Glomerular visceral epithelial cell (primary cell): ENCODE data around the gene SH3TC2.

Source experiments
- DNase-seq: peaks from one replicate; pipeline ENCODE4 v3.0.0-alpha.2; 2016; ENCODE audit errors: extremely low spot score

Gene SH3TC2

DNA sequence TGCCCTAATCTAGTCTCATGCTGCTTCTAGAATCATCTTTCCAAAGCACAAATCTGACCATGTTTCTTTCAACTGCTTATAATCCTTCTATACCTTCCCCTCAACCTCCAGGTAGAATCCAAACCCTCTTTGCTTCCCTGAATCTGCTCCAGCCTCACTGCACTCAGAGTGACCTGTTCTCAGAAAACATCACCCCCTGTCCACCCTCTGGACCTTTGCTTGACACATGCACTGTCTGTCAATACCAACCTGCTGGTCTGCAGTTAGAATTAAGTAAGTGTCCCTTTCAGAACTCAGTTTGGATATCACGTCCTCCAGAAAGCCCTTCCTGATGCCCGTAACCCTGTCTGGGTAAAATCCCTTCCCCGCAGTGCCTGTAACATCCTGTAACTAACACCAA lies 63.1 kb downstream of the SH3TC2 start:
- no peak for DNase-seq

DNA sequence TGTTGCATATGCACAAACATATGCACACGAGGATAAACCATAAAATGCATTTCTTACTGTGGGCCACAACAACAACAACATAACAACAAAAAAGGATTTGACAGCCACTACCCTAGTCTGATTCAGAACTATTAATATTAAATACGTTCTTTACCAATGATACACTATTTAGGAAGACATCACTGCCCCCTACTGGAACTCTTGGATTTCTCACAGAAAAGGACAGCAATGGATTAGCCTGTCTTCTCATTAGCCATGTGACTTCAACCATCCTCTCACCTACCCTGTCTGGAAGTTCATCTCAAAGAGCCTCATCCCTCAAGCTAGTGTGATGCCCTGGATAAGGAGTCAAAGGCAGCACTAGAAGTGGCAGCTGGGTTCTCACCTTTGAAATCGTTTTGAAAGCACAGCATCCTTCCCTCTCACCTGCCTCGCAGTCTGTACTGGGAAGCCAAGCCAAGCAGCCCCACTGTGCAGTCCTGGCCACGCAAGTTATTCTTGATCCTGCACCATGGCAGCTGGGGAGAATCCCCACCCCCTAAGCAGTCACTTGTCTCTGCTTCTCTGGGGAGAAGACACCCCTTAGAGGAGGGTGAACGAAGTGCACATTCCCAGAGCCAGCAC lies 64.6 kb downstream of the SH3TC2 start:
- peak; percentile 73 for DNase-seq

DNA sequence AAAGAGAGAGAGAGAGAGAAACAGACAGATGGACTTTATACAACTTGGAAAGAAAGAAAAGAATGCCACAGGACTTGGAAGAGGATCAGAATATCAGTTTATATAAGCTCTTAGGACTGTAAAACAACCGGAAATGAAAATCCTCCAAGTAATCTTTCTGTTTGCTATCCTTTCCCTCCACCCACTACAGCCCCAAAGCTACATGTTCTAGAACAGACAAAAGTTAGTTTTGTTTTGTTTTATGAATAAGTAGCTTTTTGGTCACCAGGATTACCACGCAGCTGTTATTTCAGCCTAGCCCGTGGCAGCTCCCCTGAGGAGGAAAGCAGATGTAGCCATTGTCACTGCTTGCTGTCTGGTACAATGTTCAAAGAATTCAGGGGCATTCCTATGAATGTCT lies 66.6 kb downstream of the SH3TC2 start:
- DNase-seq, result no peak

DNA sequence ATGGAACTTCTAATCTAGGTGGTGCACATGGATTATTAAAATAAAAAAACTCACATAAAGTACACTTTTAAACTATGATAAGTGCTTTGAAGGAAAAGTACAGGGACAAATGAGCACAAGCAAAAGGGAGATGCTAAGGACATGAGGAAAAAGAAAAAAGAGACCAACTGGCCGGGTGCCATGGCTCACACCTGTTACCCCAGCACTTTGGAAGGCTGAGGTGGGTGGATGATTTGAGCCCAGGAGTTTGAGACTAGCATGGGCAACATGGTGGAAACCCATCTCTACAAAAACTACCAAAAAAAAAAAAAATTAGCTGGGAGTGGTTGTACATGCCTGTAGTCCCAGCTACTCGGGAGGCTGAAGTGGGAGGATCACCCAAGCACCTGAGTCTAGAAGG lies 67.1 kb downstream of the SH3TC2 start:
- DNase-seq, result no peak

DNA sequence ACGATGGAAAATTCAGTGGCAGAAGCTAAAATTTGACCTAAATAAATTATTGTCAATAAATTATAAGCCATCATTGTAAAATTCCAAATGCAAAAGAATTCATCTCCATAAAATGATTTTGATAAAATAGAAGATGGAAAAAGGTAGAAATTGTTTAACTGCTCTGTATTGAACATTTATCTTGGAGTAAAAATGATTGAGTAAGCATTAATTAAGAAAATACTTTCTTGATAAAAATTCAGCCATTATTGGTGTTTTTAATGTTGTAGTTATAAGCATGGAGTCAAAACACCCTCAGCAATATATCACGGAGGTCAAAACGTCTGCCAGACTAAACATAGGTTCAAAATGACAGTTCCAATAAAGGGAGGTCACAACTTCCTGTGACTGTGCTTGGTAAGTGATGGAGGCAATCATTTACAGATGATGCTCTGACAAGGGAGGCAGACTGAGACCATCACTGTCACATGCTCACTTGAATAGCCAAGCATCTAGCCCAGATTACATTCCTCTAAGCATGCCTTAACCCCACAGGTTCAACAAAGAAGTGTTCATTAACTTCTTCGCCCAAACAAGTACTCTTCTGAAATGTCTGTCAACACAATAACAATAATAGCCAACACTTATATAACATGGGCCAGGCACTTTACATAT lies 69.5 kb downstream of the SH3TC2 start:
- DNase-seq, result peak; percentile 55

DNA sequence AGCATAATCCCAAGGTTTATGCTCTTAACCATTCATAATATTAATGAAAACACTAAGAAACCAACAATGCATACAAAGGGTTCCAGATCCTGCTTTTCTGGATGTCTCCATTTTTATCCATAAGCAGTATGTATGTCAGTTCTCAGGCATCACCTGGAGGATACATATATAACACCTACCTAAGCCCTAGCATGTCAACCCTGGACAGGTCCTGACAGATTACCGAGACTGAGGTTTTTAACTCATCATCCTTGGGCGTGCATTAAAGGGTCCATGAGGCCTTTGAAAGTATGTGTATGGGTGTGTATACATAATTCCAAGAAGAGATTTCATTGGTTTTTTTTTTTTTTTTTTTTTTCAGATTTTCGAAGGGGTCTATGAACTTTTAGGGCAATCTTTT lies 70.6 kb downstream of the SH3TC2 start:
- DNase-seq, result no peak

DNA sequence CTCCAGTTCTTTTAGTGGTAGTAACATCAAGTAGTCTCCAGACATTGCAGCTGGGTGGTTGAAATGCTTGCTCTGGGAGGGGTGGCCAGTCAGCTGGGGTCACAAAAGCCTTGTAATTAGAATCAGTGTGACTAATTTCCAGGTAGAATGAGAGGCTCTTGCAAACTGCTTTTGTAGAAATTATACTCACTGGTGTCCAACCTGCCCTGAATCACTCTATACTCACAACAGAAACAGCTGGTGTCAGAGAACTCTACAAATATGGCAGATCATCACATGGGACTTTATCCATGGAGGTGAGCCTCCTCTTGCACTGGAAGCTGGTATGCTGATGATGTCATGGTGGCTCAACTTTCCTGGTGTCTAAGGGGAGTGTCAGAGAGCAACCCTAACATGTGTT lies 71.3 kb downstream of the SH3TC2 start:
- DNase-seq, result no peak

DNA sequence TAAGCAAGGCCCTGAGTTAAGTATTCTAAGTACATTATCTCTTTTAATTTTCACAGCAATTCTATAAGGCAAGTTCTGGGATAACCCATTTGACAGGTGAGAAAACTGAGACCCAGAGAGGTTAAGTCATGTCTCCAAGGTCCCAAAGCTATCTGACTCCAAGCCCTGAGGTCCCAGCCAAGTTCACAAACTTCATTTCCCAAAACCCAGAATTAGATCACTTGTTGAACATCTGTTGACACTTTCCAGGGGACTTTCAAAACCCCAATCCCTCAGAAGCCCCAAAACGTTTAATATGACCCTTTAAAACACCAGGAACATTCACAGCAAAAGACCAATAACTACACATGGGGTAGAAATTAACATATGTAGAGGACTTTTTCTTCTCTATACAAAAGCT lies 72.0 kb downstream of the SH3TC2 start:
- no peak for DNase-seq

DNA sequence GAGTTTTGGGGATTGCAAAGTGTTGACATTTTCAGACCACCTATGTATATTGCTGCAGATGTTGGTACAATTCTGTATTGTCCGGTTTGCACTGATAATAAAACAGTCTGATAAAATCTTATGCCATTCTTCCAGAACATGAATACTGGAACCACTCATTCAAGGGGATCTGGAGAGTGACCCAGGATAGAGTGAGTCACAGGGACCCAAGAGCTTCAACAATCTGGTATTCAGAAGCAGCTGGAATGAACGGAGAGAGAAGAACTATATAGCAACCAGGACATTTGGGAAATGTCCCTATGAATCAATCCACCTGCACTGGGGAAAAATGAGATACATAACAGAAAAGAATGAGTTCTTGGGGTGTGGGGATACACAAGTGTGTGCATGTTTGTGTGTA lies 73.3 kb downstream of the SH3TC2 start:
- no peak for DNase-seq

DNA sequence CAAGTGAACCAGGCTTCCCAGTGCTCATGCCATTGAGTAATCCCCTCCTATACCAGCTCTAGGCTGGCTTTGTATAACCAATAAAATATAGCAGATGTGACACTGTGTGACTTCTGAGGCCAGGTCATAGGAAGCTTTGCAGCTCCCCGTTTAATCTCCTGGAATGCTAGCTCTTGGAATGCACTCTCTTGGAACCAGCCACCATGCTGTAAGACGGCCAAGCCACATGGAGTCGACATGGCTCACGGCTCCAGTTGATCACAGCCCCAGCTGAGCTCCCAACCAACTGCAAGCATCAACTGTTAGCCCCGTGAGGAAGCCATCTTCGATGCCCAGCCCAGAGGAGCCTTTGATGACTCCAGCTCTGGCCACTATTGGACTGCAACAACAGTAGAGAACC lies 74.5 kb downstream of the SH3TC2 start:
- DNase-seq, result peak; percentile 64

DNA sequence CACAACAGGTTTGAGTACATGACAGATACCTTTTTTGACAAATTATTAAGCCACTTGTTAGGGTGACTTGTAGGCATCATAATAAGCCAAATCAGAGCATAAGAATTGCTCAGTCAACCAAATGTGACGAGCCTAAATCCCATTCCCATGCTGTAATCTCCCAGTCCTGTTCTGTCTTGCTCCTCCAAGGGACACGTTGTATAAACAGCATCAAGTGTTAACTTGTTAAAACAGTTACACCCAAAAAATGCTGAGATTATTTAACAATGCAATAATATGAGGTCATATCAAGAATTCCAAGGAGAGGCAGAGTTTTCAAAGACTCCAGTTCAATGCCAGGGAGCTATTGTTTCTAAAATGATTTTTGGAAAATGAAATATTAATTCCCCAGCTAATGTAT lies 76.2 kb downstream of the SH3TC2 start:
- DNase-seq, result peak; percentile 84

DNA sequence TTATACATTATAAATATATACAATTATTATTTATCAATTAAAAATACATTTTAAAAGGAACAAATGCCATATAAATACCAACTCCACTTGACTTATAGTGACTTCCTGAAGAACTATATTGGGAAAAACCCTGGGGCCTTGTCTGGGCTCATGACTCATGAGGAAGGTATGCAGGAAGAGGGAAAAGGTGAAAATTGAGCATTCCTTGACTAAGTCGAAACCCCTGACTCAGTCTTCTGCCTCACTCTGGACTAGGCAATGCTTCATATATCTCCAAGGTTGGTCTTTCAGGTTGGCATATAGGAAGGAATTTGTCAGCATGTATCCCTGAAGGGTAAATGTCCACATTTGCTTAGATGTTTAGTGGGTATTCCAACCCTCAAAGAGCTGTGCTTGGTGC lies 78.5 kb downstream of the SH3TC2 start:
- peak; percentile 95 for DNase-seq

DNA sequence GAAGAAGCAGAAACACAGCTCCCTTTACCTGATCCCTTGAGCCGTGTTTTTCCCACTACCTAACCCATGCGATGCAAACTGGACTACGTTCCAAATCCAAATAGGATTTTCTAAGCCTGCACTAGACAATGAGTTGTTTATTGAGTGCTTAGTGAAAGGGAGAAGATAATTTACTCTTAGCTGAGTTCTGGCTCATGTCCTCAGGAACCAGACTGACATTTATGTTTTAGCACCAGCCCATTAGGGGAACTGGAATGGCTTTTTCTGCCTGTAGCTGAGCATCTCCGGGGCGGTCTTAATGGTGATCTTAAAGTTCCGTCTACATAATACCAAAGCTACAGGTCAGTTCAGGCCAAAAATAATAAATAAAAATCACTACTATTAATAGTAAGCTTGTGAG lies 81.5 kb downstream of the SH3TC2 start:
- no peak for DNase-seq

DNA sequence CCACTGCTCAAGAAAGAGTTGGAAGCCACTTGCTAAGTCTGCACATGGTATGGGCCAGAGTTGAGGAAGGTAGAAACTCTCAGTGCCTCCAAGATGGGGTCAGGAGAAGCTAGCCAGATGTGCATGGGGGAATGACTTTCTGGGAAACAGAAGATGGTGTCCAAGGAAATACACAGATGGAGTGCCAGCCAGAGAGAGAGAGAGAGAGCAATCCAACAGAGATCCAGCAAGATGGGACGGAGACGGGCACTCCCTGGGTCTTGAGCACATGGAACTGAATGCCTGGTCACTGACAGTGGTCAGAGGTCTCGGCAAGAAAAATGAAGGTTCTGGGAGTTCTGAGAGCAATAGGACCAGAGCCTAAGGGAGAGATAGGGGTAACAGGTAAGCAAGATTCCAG lies 82.1 kb downstream of the SH3TC2 start:
- DNase-seq, result no peak

DNA sequence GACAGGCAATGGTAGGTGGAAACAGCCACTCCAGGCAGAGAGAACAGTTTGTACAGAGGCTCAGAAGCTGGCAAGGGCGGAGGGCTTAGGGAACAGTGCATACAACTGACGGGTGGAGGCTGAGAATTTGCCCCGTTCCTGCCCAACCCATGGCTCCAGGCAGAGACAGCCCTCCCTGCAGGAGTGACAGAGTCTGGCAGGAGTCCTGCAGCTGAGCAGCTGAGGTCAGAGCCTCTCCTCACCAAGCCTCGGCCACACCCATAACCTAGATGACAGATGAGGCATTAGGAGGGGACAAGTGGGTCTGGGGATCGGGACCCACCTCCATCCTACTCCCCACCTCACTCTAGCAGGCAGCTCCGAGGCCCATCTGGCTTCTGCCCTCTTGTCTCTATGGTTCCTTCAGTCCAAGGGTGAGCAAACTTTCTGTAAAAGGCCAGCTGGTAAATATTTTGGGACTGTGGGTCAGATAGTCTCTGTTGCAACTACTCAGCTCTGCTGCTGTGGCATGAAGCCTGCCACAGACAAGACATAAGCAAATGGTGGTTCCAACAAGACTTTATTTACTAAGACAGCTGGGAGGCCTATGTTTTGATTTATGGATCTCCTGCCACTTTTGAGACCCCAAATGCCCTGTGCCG lies 83.7 kb downstream of the SH3TC2 start:
- DNase-seq, result peak; percentile 69

DNA sequence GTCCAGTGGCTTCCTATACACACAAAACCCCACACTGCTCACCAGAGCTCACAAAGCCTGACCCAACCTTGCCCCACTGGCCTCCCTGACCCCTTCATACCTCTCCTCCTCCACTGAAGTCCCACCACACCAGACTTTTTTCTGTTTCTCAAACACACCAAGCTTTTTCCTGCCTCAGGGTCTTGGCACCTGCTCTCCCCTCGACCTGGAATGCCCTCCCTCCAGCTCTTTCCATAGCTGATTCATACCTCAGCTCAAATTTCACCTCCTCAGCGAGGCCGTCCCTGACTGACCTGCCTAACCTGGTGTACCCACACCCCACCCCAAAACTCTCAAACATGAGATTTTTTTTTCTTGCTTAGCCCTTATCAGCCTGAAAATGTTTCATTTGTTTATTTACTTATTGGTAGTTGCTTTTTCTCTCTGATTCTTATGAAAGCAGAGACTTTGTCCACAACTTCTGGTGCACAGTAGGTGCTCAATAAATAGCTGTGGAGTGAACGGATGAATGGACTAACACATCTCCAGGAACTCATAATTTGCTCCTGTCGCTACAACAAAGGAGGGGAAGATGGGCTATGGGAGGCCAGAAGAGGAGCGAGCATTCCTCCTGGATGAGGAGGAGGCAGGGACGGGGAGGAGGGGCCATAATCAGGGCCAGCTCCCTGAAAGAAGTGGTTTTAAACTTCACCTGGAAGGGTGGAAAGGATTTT lies 84.3 kb downstream of the SH3TC2 start:
- peak; percentile 65 for DNase-seq

DNA sequence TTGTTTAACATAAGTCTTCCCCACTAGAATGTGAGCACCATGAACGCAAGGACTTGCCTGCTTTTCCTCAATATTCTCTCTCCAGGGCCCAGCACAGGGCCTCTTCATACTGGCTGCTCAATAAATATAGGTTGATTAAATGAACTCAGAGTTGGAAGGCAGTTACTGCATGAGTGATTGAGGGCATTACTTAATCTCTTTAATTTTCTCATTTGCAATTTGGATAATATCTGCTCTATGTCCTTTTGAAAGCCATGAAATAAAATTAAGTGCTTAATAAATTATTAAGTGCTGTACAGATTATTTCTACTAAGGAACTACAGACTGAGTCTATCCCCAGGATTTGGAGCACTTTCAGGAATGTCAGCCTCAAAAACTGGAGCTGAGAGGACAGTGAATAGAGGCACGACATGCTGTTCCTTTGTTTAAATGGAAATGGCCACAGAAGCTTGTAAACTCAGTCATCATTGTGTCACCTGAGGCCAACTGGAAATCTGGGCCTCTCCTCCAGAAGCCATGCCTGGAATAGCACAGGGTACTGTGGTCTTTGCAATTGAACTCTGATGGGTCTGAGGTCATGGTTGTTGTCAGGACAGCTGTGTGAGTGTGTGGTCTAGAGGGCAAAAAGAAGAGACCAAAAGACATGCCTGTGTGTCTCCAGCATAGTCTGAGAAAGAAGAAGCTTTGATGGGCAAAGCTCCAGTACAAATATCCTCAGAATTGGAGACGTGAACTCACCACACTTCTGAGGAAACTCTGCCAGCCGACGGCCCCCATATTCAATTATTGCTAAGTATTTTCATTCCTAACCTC lies 86.1 kb downstream of the SH3TC2 start:
- DNase-seq, result peak; percentile 99

DNA sequence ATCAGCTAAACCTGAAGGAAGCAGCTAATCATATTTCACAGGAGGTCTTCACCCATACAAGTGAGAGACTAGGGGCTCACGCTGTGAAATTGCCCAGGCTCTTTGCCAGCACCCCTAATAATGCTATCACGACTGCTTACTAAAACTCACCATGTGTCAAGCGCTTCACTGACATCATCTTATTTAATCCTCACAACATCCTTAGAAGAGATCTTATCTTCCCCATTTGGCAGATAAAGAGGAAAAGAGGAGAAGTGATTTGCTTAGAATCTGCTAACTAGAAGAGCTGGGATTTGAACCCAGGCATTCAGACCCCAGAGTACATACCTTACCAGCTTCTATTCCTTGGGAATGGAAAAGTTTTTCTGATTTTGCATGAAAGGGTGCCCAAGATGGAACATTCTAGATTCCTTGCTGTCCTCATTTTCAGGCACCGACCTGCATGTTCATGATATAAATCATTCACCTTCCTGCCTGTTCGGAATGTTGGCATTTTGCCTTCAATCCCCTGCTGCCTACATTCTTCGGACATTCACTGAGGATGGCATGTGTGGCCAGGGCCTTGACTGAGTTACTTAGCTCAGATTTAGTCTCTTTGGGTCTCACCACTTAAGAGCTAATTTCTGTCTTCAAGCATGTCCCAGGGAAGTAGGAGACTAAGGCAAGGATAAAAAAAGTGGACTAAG lies 88.1 kb downstream of the SH3TC2 start:
- peak; percentile 94 for DNase-seq

DNA sequence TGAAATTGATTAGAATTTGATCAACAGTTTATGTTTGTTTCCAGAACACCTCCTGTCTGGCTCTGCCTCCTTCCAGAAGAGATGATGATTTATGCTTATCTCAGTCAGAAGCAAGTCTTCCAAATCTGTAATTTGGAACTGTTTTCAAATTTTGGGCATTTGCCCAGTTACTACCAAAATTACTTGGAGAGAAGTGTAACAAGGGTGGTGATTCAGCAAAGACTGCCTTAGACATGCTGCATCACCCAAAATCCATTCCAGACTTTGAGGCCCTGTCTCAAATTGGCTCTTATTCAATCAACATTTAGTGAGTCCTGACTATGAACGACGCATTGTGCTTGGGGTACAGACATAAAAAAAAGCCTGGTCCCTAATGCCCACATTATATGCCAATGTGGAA lies 89.4 kb downstream of the SH3TC2 start:
- DNase-seq, result no peak

DNA sequence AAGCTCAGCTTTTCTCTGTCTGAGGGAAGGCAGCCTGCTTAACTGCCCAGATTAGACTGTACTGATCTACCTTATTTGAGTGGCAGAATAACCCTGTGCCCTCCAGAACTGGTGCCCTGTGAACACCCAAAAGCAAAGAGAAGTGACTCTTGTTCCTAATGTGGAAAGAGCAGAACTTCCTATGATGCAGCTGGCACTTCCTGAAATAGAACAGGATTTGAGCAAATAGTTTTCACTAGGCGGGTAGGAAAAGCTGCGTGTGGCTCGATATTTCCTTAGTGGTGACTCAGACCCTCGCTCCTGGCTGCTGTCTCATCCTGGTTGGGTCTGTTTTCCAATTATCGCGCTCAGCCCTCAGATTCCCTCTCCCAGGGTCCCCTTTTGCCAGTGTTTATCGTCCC lies 89.9 kb downstream of the SH3TC2 start:
- DNase-seq, result peak; percentile 84

DNA sequence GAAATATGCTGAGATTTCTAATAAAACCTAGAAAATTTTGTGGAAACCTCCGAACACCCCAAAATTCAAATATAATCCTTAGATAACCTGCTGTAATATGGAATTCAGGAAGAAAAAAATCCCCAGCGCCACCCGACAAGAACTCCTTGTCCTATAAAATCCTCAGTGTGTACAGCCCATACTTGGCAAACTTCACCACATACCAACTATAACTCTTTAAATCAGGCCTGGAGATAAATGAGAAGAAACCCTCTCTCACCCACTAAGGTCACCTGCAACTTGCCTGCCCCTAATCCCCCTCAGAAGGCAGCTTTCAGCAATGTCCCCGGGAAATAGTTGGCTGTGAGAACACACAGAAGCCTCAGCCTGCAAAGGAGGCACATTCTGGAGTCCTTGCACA lies 90.5 kb downstream of the SH3TC2 start:
- DNase-seq, result no peak
